WERI-Rb-1 (cell line): ENCODE results near the gene KAT6B.

Experiments
- DNase-seq: peaks from one replicate; pipeline ENCODE4 v3.0.0-alpha.2; 2020
- H3K27ac ChIP-seq: fragments of 250-450 bp; sonication (Bioruptor Pico); 2 replicates; pipeline ENCODE4 v1.5.1; 2020; ENCODE audit warnings: mild to moderate bottlenecking, moderate library complexity
- H3K27me3 ChIP-seq: fragments of 250-450 bp; sonication (Bioruptor Pico); 2 replicates; pipeline ENCODE4 v1.5.1; 2021; ENCODE audit warnings: mild to moderate bottlenecking, low read depth, moderate library complexity; ENCODE audit not compliant: insufficient read depth, severe bottlenecking
- H3K36me3 ChIP-seq: fragments of 250-450 bp; sonication (Bioruptor Pico); 2 replicates; pipeline ENCODE4 v1.5.1; 2020; ENCODE audit warnings: mild to moderate bottlenecking, moderate library complexity
- H3K4me3 ChIP-seq: 2 replicates; pipeline ENCODE4 v1.5.1; 2011; ENCODE audit warnings: low read depth, mild to moderate bottlenecking, control low read depth, low read length
- H3K9me3 ChIP-seq: fragments of 250-450 bp; sonication (Bioruptor Pico); 2 replicates; pipeline ENCODE4 v1.5.1; 2021; ENCODE audit warnings: mild to moderate bottlenecking, moderate library complexity; ENCODE audit not compliant: severe bottlenecking
- TF ChIP-seq, protein P1 (sequence below): IDR thresholded peaks from 2 replicates; pipeline ENCODE4 v1.5.1; 2011; ENCODE audit warnings: low read depth, mild to moderate bottlenecking, control low read depth, inconsistent platforms, low read length

The KAT6B gene

GRCh38 chr10:75080554-75080953 is 254.2 kb downstream of the KAT6B start:
- TF ChIP-seq, protein P1, sequence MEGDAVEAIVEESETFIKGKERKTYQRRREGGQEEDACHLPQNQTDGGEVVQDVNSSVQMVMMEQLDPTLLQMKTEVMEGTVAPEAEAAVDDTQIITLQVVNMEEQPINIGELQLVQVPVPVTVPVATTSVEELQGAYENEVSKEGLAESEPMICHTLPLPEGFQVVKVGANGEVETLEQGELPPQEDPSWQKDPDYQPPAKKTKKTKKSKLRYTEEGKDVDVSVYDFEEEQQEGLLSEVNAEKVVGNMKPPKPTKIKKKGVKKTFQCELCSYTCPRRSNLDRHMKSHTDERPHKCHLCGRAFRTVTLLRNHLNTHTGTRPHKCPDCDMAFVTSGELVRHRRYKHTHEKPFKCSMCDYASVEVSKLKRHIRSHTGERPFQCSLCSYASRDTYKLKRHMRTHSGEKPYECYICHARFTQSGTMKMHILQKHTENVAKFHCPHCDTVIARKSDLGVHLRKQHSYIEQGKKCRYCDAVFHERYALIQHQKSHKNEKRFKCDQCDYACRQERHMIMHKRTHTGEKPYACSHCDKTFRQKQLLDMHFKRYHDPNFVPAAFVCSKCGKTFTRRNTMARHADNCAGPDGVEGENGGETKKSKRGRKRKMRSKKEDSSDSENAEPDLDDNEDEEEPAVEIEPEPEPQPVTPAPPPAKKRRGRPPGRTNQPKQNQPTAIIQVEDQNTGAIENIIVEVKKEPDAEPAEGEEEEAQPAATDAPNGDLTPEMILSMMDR, result no peak
- no peak for DNase-seq
- Histone ChIP-seq H3K27ac (no peak overlapping the region), H3K36me3 (no peaks in the 10 kb centered on the region), H3K27me3 (no peaks in the 10 kb centered on the region), H3K4me3 (no peak overlapping the region), H3K9me3 (no peaks in the 10 kb centered on the region)

- no peak for DNase-seq
- Histone ChIP-seq H3K4me3 (no peak overlapping the region), H3K27me3 (no peaks in the 10 kb centered on the region), H3K27ac (no peak overlapping the region), H3K9me3 (no peaks in the 10 kb centered on the region), H3K36me3 (no peaks in the 10 kb centered on the region)
- TF ChIP-seq, protein P1, result no peak
Measured at GRCh38 chr10:75081379-75081778, 255.0 kb downstream of the KAT6B start.
